Ovary (tissue), 9 donors: ENCODE data around the gene CLEC10A. TPM values are rescaled to one million over a fixed set of nuclear protein-coding genes. Genes with fewer than 3 reads are reported as not detected.
"Not testable (repeated sequence)": the region's sequence is repeated elsewhere in the genome, so short reads cannot be mapped to it uniquely, and the experiment has no call there.

Experiments
- DNase-seq, 5 donors: peaks; one replicate each; pipeline ENCODE4 v3.0.0-alpha.2; 2019 to 2020
- H3K27ac ChIP-seq, 2 donors: fragments of 200-600 bp; one replicate each; pipeline versions ENCODE4 v1.5.1 to v1.8.0; 2019 to 2022
- H3K27me3 ChIP-seq: fragments of 200-600 bp; one replicate; pipeline ENCODE4 v1.8.0; 2022
- H3K36me3 ChIP-seq: fragments of 200-600 bp; sonication (generic); one replicate; pipeline ENCODE4 v1.5.1; 2019
- H3K4me1 ChIP-seq: one replicate; pipeline ENCODE4 v1.8.1; 2013; ENCODE audit warnings: mild to moderate bottlenecking, moderate library complexity; ENCODE audit not compliant: insufficient read depth
- H3K4me3 ChIP-seq: fragments of 200-600 bp; sonication (generic); one replicate; pipeline ENCODE4 v1.5.1; 2017
- H3K9me3 ChIP-seq, 2 donors: fragments of 200-600 bp in 1 of 2; sonication (generic) in 1 of 2; one replicate each; pipeline versions ENCODE4 v1.5.1 to v1.8.1; 2013 to 2019; ENCODE audit warnings: mild to moderate bottlenecking in 1 of 2, moderate library complexity in 1 of 2
- EP300 ChIP-seq: sonication (generic); formaldehyde crosslinking; IDR thresholded peaks from one replicate; pipeline ENCODE4 v1.6.1; 2017; ENCODE audit warnings: antibody characterized with exemption
- POLR2A ChIP-seq: fragments of 450-650 bp; IDR thresholded peaks from one replicate; pipeline ENCODE4 v1.6.1; 2017; ENCODE audit warnings: antibody characterized with exemption, mild to moderate bottlenecking, moderate library complexity
- WGBS, 3 donors: extraction: QIAGEN DNeasy Blood & Tissue Kit in 1 of 3; methylation state at CpG; one replicate each; pipeline versions ENCODE4 v1.1.5 to v1.1.7; 2013 to 2017; 5-methylcytosine and 5-hydroxymethylcytosine counted together
- intact Hi-C, 4 donors: fragments of 100-400 bp; cut with DNase I; formaldehyde crosslinking; loops; one replicate each; pipeline versions ENCODE4 v1.11.0 to v1.15.1; 2022 to 2023
- polyA plus RNA-seq, 2 donors: library from polyadenylated mRNA; stranded (reverse); fragments of 200-250 nt in 1 of 2; fragments of 350-450 nt in 1 of 2; fragmentation: Illumina TruSeq in 1 of 2; extraction: RNeasy Lipid Tissue Mini Kit (QIAGEN cat#74804) in 1 of 2; gene quantifications; one replicate each; pipeline ENCODE4 v1.2.3, GENCODE V29; 2013 to 2014
- total RNA-seq, 7 donors: library from RNA; depleted of rRNA in 2 of 7; stranded (reverse); fragments of >200 nt in 2 of 7; fragmentation: NEBNext Ultra II Directional in 3 of 7; extraction: Animal tissue kit (Norgen Biotek cat#: 25700) in 3 of 7; gene quantifications; one replicate each; pipeline versions ENCODE4 v1.1.0 to v1.2.4, GENCODE V29; 2016 to 2023
- TF ChIP-seq, protein P1 (sequence below), 3 donors: fragments of 450-650 bp in 2 of 3; fragments of 200-600 bp in 1 of 3; IDR thresholded peaks; one replicate each; pipeline versions ENCODE4 v1.5.1 to v1.8.0; 2016 to 2022; ENCODE audit warnings: antibody characterized with exemption in 3 of 3, mild to moderate bottlenecking in 1 of 3
- donor health status: DM: no; HTN: no; CAD: no; lungs with moderate emphysema.
- donor health status: DM: no; HTN: no; CAD: no.
- donor health status: Bipolar disorder and iron deficiency.
- donor health status: DM: yes; HTN: yes; CAD: no.
- donor health status: DM: no; HTN: no; CAD: no.
- donor health status: DM: yes; HTN: yes; CAD: no.

Gene CLEC10A
- total and polyA plus RNA-seq, 9 donors = 0.98 to 9.4 (median 2.3) TPM

DNA sequence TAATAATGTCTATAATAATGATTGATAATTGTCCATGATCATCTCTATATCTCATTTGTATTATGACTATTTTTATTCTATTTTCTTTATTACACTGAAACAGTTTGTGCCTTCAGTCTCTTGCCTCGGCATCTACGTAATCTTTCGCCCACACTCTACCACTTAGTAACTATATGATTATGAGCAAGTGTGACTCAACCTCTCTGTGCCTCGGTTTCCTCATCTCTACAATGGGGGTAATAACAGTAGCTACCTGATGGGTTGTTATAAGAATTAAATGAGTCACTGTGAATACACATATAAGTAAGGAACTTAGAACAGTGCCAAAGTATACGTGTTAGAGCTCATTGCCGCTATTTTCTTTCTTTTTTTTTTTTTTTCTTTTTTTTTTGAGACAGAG, 32.5 kb downstream of the CLEC10A start:
- H3K4me1 ChIP-seq = peaks cover 10% of the 10 kb centered on the region
- WGBS, 3 donors = 65 to 77% (median 71%) methylated on average over 6 of the region's 6 CpGs
- DNase-seq = no peak
- TF ChIP-seq, protein P1, sequence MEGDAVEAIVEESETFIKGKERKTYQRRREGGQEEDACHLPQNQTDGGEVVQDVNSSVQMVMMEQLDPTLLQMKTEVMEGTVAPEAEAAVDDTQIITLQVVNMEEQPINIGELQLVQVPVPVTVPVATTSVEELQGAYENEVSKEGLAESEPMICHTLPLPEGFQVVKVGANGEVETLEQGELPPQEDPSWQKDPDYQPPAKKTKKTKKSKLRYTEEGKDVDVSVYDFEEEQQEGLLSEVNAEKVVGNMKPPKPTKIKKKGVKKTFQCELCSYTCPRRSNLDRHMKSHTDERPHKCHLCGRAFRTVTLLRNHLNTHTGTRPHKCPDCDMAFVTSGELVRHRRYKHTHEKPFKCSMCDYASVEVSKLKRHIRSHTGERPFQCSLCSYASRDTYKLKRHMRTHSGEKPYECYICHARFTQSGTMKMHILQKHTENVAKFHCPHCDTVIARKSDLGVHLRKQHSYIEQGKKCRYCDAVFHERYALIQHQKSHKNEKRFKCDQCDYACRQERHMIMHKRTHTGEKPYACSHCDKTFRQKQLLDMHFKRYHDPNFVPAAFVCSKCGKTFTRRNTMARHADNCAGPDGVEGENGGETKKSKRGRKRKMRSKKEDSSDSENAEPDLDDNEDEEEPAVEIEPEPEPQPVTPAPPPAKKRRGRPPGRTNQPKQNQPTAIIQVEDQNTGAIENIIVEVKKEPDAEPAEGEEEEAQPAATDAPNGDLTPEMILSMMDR (IDR thresholded peaks at IDR 0.05) = no peak
- no peak for TF ChIP-seq POLR2A
- no peaks in the 10 kb centered on the region for H3K36me3 ChIP-seq
- H3K9me3 ChIP-seq = no peaks in the 10 kb centered on the region
- intact Hi-C loops = loop anchor here in 2 of 4 donors (5.0 to 10.0 kb wide), 2 partner anchors 90 to 127 kb away; partner anchors contain the start of gene ASGR1 (in 1 of the 2)
- peaks cover 4% of the 10 kb centered on the region for H3K27me3 ChIP-seq
- no peak overlapping the region for H3K27ac ChIP-seq
- H3K4me3 ChIP-seq = no peak overlapping the region

DNA sequence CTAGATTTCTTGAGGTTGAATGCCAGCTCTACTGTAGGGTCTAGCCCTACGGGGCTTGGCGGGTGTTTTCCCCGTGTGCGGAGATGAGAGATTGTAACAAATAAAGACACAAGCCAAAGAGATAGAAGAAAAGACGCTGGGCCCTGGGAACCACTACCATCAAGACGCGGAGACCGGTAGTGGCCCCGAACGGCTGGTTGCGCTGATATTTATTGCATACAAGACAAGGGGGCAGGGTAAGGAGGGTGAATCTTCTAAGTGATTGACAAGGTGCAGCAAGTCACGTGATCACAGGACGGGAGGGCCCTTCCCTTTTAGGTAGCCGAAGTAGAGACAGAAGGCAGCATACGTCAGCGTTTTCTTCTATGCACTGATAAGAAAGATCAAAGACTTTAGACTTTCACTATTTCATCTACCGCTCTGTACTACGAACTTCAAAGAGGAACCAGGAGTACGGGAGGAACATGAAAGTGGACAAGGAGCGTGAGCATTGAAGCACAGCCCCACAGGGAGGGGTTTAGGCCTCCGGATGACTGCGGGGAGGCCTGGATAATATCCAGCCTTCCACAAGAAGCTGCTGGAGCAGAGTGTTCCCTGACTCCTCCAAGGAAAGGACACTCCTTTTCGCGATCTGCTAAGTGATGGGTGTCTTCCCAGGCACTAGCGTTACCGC, 33.2 kb downstream of the CLEC10A start:
- not testable (repeated sequence) for H3K9me3 ChIP-seq, H3K27me3 ChIP-seq, H3K36me3 ChIP-seq, H3K27ac ChIP-seq
- intact Hi-C loops = loop anchor here in 2 of 4 donors (5.0 to 10.0 kb wide), 2 partner anchors 90 to 128 kb away; partner anchors contain the start of gene ASGR1 (in 1 of the 2)
- H3K4me3 ChIP-seq = peak overlapping the region; percentile 29
- peak in 3 of 5 donors; percentile 45 to 78 (median 59) for DNase-seq
- WGBS, 3 donors = 4 to 6% (median 6%) methylated on average over 26 of the region's 26 CpGs
- H3K4me1 ChIP-seq = peaks cover 17% of the 10 kb centered on the region

DNA sequence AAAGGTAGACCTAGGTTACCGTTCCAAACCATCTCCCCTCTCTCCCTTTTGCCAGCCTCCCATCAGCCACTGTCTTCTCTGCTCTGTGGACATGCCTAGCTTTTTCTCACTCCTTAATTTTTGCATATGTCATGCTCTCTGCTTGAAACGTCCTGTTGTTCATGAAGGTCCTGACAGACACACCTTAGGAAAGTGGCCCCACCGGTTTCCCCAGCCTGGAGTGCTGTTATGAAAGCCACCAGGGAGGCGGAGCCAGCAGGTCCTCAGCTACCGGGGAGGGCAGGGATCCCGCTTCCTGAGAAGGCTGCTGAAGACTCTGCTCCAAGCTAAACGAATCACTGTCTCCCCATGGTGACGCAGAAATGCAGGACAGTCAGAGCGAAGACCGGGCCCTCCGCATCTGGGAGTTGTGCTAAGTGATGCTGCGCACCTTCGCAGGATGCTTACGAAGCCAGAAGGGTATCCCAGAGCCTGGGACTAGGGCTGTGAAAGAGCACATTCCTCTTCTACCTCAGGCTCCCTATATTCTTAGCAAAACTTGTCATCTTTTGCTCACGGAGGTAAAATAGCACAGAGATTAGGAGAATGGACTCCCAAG, 33.8 kb downstream of the CLEC10A start:
- H3K9me3 ChIP-seq = no peaks in the 10 kb centered on the region
- peak in 3 of 5 donors; percentile 31 to 60 (median 34) for DNase-seq
- 15 to 16% (median 15%) methylated on average over 15 of the region's 15 CpGs for WGBS, 3 donors
- peaks cover 4% of the 10 kb centered on the region for H3K27me3 ChIP-seq
- intact Hi-C loops = loop anchor here in 2 of 4 donors (5.0 to 10.0 kb wide), 2 partner anchors 91 to 129 kb away; partner anchors contain the start of gene ASGR1 (in 1 of the 2)
- H3K4me1 ChIP-seq = peaks cover 17% of the 10 kb centered on the region
- no peaks in the 10 kb centered on the region for H3K36me3 ChIP-seq
- no peak overlapping the region for H3K27ac ChIP-seq
- H3K4me3 ChIP-seq = peak overlapping the region; percentile 29
- TF ChIP-seq, protein P1 (IDR thresholded peaks at IDR 0.05) = no peak
- no peak for TF ChIP-seq EP300
- TF ChIP-seq POLR2A = no peak

DNA sequence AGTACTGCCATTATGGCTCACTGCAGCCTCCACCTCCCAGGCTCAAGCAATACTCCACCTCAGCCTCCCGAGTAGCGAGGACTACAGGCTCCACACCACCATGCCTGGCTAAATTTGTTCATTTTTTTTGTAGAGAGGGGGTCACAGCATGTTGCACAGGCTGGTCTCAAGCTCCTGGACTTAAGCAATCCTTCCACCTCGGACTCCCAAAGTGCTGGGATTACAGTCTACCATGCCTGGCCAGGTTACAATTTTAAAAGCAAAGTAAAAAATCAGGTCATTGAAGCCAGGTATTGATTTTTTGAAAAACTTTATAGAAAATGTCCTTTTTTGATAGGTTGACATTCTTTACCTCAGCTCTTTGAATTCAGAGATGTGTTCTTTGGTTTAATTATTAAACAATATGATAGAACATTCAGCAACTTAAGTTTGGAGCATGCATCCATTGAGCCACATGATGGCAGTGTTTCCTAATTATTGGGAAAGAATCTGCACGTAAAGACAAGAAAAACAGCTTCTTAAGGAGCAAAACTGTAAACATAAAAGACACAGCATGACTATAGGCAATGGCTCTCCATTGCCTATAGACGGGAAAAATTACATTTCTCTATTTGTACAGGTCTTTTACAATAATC, 34.4 kb downstream of the CLEC10A start:
- intact Hi-C loops = loop anchor here in 3 of 4 donors (2.0 to 10.0 kb wide), 4 partner anchors 91 to 251 kb away; partner anchors contain the start of gene ASGR1 (in 1 of the 3)
- H3K36me3 ChIP-seq = no peaks in the 10 kb centered on the region
- H3K9me3 ChIP-seq = no peaks in the 10 kb centered on the region
- peak in 1 of 5 donors; percentile 53 for DNase-seq
- no peak overlapping the region for H3K27ac ChIP-seq
- H3K4me1 ChIP-seq = peaks cover 17% of the 10 kb centered on the region
- TF ChIP-seq EP300 (no peak), POLR2A (no peak)
- TF ChIP-seq, protein P1 (IDR thresholded peaks at IDR 0.05) = peak; percentile 50 to 84 (median 81)
- 20 to 32% (median 29%) methylated on average over 5 of the region's 5 CpGs for WGBS, 3 donors
- no peak overlapping the region for H3K4me3 ChIP-seq
- peaks cover 4% of the 10 kb centered on the region for H3K27me3 ChIP-seq
